Endothelial cell of umbilical vein (primary cell): ENCODE measurements around the gene AKAP13.

ENCODE experiments used
- EZH2 ChIP-seq: IDR thresholded peaks from 2 replicates; pipeline ENCODE4 v1.6.1; 2012; ENCODE audit warnings: borderline replicate concordance, low read depth, mild to moderate bottlenecking, moderate library complexity, low read length, inconsistent platforms; ENCODE audit not compliant: severe bottlenecking
- FOS ChIP-seq: IDR thresholded peaks from 2 replicates; pipeline ENCODE4 v1.6.1; 2011; ENCODE audit warnings: mild to moderate bottlenecking, low read length, moderate library complexity, borderline replicate concordance; ENCODE audit not compliant: insufficient read depth
- JUN ChIP-seq: IDR thresholded peaks from 2 replicates; pipeline ENCODE4 v1.6.1; 2011; ENCODE audit warnings: borderline replicate concordance, low read depth; ENCODE audit not compliant: insufficient read length, insufficient read depth
- MAX ChIP-seq: IDR thresholded peaks from 2 replicates; pipeline ENCODE4 v1.6.1; 2011; ENCODE audit not compliant: insufficient read depth, insufficient read length
- MYC ChIP-seq: IDR thresholded peaks from one replicate; pipeline ENCODE4 v1.6.1; 2011; ENCODE audit warnings: mild to moderate bottlenecking, low read depth, low read length
- POLR2A ChIP-seq: IDR thresholded peaks from 2 replicates; pipeline ENCODE4 v1.6.1; 2012; ENCODE audit warnings: low read depth, mild to moderate bottlenecking, control low read depth, low read length
- POLR2AphosphoS5 ChIP-seq: IDR thresholded peaks from 2 replicates; pipeline ENCODE4 v1.6.1; 2012; ENCODE audit warnings: low read depth, mild to moderate bottlenecking, control low read depth, low read length, moderate library complexity; ENCODE audit not compliant: insufficient read depth
- TF ChIP-seq, protein P1 (sequence below), 2 donors: IDR thresholded peaks; 1 replicate in 1 of 2; 2 replicates in 1 of 2; pipeline ENCODE4 v1.5.1; 2011; ENCODE audit warnings: low read length in 2 of 2, mild to moderate bottlenecking in 2 of 2, moderate library complexity in 2 of 2, control low read depth in 1 of 2, inconsistent platforms in 1 of 2, low read depth in 1 of 2; ENCODE audit not compliant: insufficient read depth in 1 of 2; ENCODE audit errors: extremely low read depth in 1 of 2

DNA sequence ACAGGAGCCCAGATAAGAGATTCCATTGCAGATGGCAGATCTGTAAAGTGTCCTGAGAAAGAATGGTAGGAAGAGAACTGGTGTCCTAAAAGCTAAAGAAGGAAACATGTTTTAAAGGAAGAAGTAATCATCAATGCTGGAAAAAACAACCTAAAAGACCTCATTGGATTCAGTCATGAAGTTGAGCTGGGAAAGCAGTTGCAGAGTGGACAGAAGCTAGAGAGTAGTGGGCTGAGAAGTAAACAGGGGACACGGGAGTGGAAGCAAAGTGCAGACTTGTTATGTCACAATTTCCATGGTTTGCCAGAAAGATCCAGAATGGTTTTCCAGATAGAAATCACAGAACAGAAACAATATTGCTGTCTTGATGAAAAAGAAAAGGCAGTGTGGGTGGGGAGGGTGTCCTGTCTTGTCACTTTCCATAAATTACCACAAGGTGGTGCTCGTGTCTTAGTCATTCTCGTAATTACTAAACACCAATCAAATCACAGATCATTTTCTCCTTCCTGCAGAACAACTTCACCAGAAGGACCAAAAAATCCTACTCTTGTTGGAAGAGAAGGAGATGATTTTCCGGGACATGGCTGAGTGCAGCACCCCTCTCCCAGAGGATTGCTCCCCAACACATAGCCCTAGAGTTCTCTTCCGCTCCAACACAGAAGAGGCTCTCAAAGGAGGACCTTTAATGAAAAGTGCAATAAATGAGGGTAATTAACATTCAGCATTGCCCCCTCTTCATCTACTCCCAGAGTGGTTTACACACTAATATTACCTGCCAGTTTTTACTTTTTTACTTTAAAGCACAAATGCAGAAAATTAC is 349.8 kb downstream of the AKAP13 start:
- TF ChIP-seq, protein P1, sequence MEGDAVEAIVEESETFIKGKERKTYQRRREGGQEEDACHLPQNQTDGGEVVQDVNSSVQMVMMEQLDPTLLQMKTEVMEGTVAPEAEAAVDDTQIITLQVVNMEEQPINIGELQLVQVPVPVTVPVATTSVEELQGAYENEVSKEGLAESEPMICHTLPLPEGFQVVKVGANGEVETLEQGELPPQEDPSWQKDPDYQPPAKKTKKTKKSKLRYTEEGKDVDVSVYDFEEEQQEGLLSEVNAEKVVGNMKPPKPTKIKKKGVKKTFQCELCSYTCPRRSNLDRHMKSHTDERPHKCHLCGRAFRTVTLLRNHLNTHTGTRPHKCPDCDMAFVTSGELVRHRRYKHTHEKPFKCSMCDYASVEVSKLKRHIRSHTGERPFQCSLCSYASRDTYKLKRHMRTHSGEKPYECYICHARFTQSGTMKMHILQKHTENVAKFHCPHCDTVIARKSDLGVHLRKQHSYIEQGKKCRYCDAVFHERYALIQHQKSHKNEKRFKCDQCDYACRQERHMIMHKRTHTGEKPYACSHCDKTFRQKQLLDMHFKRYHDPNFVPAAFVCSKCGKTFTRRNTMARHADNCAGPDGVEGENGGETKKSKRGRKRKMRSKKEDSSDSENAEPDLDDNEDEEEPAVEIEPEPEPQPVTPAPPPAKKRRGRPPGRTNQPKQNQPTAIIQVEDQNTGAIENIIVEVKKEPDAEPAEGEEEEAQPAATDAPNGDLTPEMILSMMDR (IDR thresholded peaks at IDR 0.05; ENCODE audit: extremely low read depth in 1 of 2, insufficient read depth in 1 of 2, low read depth in 1 of 2, low read length in 2 of 2): peak; percentile 53 to 58
- no peak for TF ChIP-seq POLR2A
- no peak for TF ChIP-seq FOS
- TF ChIP-seq MYC: no peak
- no peak for TF ChIP-seq MAX
- TF ChIP-seq EZH2: no peak
- TF ChIP-seq POLR2AphosphoS5: no peak
- no peak for TF ChIP-seq JUN
